Stimulated activated CD4-positive, alpha-beta T cell treated with anti-CD3 and anti-CD28 coated beads, Interleukin-4, amount 100 ng/mL, for 24 hours (primary cell): ENCODE results near the gene GMDS.

Source experiments
- DNase-seq: peaks from one replicate; pipeline ENCODE4 v3.0.0-alpha.2; 2020

GMDS gene

DNA sequence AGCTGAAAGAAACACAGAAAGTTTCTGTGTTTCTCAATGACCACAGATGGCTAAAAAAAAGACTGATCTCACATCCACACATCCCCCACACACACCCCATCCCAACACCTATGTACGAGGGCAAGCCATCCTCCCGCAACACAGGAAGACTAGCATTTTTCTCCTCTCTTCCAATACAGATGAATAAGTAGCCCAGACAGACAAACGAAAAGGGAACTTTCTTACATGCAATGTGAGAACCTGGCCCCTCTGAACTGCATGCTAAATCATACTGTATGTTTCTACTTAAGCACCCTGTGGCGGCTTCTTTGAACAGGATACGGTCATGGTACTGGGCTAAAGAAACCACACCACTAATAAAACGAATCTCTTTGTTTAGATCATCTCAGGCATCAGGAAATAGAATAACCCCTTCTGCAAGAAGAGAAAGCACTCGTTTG lies 116.2 kb downstream of the GMDS start:
- DNase-seq = no peak

GRCh38 chr6:2127484-2127911 lies 117.9 kb downstream of the GMDS start:
- DNase-seq = peak; percentile 57

DNA sequence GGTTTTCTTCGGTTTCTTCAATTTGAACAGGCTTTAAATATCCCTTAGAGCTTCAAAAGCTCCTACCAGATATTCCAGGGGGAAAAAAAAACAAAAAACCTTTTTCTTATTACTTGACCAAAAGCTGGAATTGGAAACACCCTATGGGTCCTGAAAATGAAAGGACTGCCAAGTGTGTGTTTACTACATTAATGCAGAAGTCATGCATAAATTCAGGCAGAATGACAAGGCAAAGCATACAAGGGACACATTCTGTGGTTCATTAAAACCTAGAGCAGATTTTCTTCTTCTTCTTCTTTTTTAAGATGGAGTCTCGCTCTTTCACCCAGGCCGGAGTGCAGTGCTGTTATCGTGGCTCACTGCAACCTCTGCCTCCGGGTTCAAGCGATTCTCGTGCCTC lies 119.1 kb downstream of the GMDS start:
- no peak for DNase-seq

DNA sequence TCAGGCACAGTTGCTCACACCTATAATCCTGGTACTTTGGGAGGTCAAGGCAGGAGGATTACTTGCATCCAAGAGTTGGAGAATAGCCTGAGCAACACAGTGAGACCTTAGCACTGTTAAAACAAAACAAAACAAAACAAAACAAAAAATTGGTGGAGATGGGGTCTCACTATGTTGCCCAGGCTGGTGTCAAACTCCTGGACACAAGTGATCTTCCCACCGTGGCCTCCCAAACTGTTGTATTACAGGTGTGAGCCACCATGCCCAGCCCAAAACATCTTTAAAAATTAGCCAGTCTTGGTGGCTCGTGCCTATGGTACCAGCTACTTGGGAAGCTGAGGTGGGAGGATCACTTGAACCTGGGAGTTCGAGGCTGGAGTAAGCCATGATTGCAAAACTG lies 120.2 kb downstream of the GMDS start:
- DNase-seq = no peak

DNA sequence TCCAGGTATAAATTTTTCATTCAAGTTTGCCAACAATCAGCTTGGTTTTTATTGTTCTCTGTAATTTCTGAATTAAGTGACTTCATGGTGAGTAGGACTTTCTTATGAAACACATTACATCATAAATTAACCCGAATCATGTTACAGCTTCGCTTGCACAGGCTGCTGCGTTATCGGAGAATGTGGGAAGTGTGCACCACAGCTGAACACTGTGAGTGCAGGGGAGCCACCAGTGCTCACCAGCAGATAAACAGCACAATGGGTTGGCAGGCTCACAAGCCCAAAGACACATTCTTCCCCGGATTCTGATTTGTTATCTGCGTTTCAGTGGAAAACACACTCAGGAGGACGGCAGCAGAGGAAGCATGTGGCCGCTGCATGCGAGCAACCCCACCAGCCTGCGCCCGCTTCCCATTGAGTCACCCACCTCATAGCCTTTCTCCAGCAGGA lies 121.1 kb downstream of the GMDS start:
- no peak for DNase-seq

- no peak for DNase-seq
Observed at GRCh38 chr6:2120912-2121311, 124.5 kb downstream of the GMDS start.

DNA sequence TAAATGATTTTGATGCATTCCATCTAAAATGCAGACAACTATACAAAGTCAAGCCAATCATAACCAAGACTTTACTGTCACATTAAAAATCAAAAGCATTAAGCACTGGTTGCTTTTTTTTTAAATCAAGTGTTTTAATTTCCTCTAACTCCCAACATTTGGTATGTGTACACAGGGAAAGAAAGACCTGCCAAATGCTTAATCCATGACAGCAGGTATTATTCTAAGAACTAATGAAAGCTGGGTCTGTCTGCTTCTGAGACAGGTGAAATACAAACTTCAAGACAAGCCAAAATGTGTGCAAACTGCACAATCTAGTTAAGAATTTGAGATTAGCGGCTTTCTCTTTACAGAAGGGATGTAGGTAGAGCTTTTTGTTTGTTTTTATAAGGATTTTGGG lies 126.1 kb downstream of the GMDS start:
- DNase-seq = no peak

- no peak for DNase-seq
Observed at GRCh38 chr6:2118136-2118535, 127.3 kb downstream of the GMDS start.

- no peak for DNase-seq
Observed at GRCh38 chr6:2117447-2117846, 128.0 kb downstream of the GMDS start.

- DNase-seq = no peak
Observed at GRCh38 chr6:2116496-2116895, 128.9 kb downstream of the GMDS start.

DNA sequence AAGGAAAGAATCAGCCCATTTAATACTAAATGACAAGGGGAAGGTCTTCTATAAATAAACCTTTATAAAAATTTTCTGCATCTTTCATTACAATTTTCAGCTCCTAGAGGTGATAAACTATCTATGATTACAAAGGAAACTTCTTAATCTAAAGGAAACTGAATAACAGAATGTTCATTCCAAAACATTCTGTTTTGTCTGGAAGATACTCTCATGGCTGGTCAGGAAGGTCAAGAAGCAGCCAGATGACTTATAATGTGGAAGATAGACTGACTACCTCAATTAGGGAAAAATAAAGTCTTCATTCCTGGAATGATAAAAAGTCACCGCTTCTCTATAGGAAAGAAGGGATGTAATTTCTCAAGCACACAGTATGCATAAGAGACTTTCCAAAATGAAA lies 131.3 kb downstream of the GMDS start:
- DNase-seq = no peak

- peak; percentile 20 for DNase-seq
Observed at GRCh38 chr6:2111162-2111677, 134.2 kb downstream of the GMDS start.

DNA sequence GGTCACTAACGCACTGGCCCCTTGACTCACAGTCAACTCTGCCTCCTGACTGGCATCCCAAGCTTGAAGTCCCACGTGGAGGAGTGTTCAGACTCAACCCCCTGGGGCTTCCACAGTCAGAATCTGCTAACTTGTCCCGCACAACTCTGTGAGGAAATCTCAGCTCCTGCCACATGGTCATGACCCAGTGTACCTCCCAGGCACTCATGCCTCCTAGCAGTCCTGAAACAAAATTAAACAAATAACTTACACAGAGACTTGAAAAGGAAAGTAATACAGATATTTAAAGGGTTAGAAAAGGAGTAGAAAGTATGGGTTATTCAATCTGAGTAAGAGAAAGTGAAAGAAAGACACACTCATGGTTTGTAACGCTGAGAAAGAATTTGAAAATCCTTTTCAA lies 134.9 kb downstream of the GMDS start:
- peak; percentile 10 for DNase-seq

- DNase-seq = no peak
Observed at GRCh38 chr6:2109796-2110195, 135.6 kb downstream of the GMDS start.

GRCh38 chr6:2108700-2109306 lies 136.6 kb downstream of the GMDS start:
- DNase-seq = no peak

DNA sequence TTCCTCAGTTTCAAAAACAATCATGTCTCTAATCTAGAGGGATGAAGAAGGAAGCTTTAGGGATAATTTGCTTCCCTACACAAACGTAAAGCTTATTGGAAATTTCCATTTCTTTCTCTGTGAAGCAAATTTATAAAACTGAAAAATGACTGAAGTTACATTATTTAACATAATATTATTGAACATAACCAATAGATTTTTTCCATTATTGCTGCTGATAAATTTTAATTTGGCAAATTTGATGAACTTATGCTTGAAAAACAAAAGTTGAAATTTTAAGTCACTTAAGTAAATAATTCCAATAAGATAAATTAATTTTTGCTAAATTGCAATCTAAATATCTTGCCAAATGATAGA lies 140.9 kb downstream of the GMDS start:
- DNase-seq = no peak

- DNase-seq = no peak
Observed at GRCh38 chr6:2103765-2104523, 141.5 kb downstream of the GMDS start.

GRCh38 chr6:2102966-2103365 lies 142.4 kb downstream of the GMDS start:
- DNase-seq = no peak

- no peak for DNase-seq
Observed at GRCh38 chr6:2102316-2102883, 143.0 kb downstream of the GMDS start.

DNA sequence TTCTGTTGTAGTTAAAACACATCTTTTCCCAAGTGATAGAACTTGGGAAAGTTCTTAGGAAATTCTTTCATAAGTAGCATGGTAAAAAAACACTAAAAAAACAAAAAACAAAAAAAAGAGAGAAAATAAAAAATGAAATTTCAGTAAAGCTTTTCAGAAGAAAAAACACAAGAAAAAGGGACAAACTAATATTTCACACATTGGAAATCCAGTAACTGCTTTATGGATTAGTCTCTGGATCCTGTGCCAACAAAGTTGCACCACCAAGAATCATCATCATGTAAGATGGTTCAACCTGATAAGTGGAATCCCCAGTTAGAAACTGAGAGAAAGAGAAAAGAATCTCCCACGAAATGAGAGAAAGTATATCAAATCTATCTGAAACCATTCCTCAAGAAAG lies 144.2 kb downstream of the GMDS start:
- DNase-seq = no peak

GRCh38 chr6:2099870-2100269 lies 145.5 kb downstream of the GMDS start:
- DNase-seq = no peak

- no peak for DNase-seq
Observed at GRCh38 chr6:2097464-2097863, 147.9 kb downstream of the GMDS start.

DNA sequence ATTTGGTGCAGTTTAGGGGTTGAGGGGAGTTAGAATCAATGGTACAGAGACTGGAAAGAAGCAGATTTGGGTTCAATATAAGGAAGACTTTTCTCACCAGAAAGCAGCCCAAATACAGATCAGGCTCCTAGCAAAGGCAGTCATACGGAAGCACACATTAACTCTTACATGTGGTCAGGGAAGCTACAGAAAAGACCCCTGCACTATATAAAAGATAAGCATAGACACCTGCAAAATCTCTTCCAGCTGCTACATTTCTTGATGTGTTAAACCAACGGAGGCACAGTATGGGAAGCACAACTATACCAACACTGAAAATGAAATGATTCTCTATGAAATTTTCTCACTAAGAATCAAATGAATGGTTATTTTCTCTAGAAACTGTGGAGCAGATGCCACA lies 150.8 kb downstream of the GMDS start:
- DNase-seq = no peak

- no peak for DNase-seq
Observed at GRCh38 chr6:2086326-2086965, 159.0 kb downstream of the GMDS start.
